ENCODE measurements around the gene RARA. TPM values are rescaled to one million over a fixed set of nuclear protein-coding genes. Genes with fewer than 3 reads are reported as not detected.

Gene RARA
- total RNA-seq, 1 donor from 2014 or later = 8.2 TPM

- no peak for ATAC-seq
These were observed 37.8 kb downstream of the RARA start for GRCh38 chr17:40346765-40347158.

GRCh38 chr17:40347319-40348135 is 38.5 kb downstream of the RARA start:
- ATAC-seq = no peak

GRCh38 chr17:40348136-40348504 is 39.1 kb downstream of the RARA start:
- no peak for ATAC-seq

- ATAC-seq = no peak
These were observed 39.8 kb downstream of the RARA start for GRCh38 chr17:40348562-40349476.

GRCh38 chr17:40349477-40349894 is 40.5 kb downstream of the RARA start:
- peak; percentile 52 for ATAC-seq

GRCh38 chr17:40349895-40350688 is 41.1 kb downstream of the RARA start:
- peak; percentile 62 for ATAC-seq

- no peak for ATAC-seq
These were observed 41.8 kb downstream of the RARA start for GRCh38 chr17:40350689-40351358.

- no peak for ATAC-seq
These were observed 42.6 kb downstream of the RARA start for GRCh38 chr17:40351359-40352236.

- no peak for ATAC-seq
These were observed 43.3 kb downstream of the RARA start for GRCh38 chr17:40352237-40352778.

GRCh38 chr17:40352779-40353394 is 43.9 kb downstream of the RARA start:
- ATAC-seq = no peak

- no peak for ATAC-seq
These were observed 45.5 kb downstream of the RARA start for GRCh38 chr17:40354221-40355122.

- peak; percentile 52 for ATAC-seq
These were observed 46.3 kb downstream of the RARA start for GRCh38 chr17:40355123-40355803.

- ATAC-seq = no peak
These were observed 47.1 kb downstream of the RARA start for GRCh38 chr17:40355804-40356758.

GRCh38 chr17:40356990-40357881 is 48.3 kb downstream of the RARA start:
- no peak for ATAC-seq

- peak; percentile 56 for ATAC-seq
These were observed 49.5 kb downstream of the RARA start for GRCh38 chr17:40358323-40359038.

- ATAC-seq = peak; percentile 23
These were observed 51.1 kb downstream of the RARA start for GRCh38 chr17:40360091-40360490.
